Measurements from ENCODE around the gene CDH26. TPM values are rescaled to one million over a fixed set of nuclear protein-coding genes. Genes with fewer than 3 reads are reported as not detected.
"Not testable (repeated sequence)": the region's sequence is repeated elsewhere in the genome, so short reads cannot be mapped to it uniquely, and the experiment has no call there.

Gene CDH26
- total RNA-seq, 1 donor from 2014 or later: 8.8 TPM

DNA sequence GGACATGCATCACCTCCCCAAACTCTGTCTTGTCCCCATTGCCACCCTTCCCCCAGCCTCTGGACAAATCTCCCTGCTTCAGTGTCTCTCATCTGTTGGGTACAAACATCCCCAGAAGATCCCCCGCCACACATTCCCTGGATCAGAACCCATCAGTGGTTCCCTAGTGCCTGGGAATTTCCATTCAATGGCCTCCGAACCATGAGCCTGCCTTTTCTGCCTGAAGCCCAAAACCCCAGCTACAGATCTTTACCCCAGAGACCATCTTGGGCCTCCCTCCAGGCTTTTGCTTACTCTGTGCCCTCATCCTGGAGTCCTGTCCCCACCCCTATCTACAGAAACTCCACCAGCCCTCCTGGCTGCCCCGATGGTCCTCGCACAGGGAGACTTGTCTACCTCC lies 78.1 kb downstream of the CDH26 start:
- H3K36me3 ChIP-seq: no peaks in the 10 kb centered on the region
- H3K27me3 ChIP-seq: no peaks in the 10 kb centered on the region
- ATAC-seq: no peak
- intact Hi-C loops (cut with DNase I): no loop called here
- H3K4me3 ChIP-seq: no peak overlapping the region
- no peak for TF ChIP-seq CTCF (IDR thresholded peaks at IDR 0.05)
- DNase-seq: no peak
- H3K27ac ChIP-seq: no peak overlapping the region
- H3K9me3 ChIP-seq: no peaks in the 10 kb centered on the region
- H3K4me1 ChIP-seq: peaks cover 7% of the 10 kb centered on the region

DNA sequence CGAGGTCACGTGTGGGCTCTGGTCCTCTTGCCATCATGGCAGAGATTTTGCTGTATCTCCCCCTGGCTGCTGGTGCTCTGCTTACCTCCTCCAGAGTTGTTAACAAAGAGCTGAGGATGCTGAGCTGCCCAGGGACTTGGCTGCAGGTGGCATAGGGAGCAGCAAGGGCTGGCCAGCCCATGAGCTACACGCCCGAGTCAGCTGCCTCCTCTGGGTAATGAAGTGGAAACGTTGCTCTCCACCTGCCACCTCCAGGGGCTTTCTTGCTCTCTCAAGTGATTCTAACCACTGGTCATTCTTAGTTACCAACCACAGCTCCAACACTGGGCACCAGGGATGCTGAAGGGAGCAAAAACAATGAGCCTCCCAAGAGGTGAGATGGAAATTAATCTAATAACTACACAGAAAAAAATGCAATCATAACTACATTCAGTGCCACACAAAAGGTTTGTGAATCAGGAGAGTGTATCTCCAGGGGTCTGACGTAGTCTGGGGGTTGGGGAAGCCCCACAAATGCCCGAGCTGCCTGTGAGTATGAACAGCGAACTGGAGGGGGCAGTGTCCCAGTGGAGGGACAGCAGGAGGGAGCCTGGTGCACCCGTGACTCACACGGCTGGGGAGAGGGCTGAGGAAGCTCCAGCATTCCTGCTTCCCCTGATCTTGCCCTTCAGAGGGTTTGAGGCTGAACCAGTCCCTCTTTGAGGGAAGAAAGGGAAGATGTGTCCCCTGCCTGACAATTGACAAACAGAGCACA lies 78.7 kb downstream of the CDH26 start:
- Histone ChIP-seq H3K27ac (no peak overlapping the region), H3K4me3 (no peak overlapping the region), H3K27me3 (no peaks in the 10 kb centered on the region), H3K9me3 (no peaks in the 10 kb centered on the region), H3K4me1 (peaks cover 7% of the 10 kb centered on the region), H3K36me3 (no peaks in the 10 kb centered on the region)
- ATAC-seq: peak; percentile 23
- no peak for DNase-seq
- TF ChIP-seq CTCF (IDR thresholded peaks at IDR 0.05): no peak
- intact Hi-C loops (cut with DNase I): no loop called here

DNA sequence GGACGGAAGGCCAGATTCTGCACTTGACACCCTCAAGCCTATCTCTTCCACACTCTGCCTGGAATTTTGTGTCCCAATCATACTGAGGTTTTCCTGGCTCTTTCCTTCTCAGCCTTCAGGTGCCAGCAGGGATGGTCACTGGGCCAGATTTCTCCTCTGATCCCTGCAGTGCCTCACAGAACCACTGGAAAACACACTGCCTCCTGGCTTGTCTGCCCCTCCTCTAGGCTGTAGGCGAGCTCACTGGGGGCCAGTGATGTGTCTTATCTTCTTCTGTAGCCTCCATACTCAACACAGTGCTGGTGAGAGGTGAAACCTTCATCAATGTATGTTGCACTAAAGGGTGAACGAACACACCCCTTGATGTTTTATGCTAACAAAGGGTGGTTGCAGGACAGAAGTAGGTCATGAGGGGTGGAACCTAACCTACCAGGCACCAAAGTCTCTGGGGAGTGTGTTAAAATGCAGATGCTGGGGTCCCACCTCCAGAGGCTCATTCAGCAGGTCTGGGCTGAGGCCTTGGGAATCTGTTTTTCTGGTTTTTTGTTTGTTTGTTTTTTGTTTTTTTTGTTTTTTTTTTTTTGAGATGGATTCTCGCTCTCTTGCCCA lies 80.3 kb downstream of the CDH26 start:
- intact Hi-C loops (cut with DNase I): no loop called here
- DNase-seq (no peak), ATAC-seq (no peak)
- Histone ChIP-seq H3K27ac (no peak overlapping the region), H3K27me3 (no peaks in the 10 kb centered on the region), H3K4me1 (peaks cover 7% of the 10 kb centered on the region), H3K4me3 (no peak overlapping the region), H3K36me3 (no peaks in the 10 kb centered on the region), H3K9me3 (no peaks in the 10 kb centered on the region)
- TF ChIP-seq CTCF (IDR thresholded peaks at IDR 0.05): no peak

DNA sequence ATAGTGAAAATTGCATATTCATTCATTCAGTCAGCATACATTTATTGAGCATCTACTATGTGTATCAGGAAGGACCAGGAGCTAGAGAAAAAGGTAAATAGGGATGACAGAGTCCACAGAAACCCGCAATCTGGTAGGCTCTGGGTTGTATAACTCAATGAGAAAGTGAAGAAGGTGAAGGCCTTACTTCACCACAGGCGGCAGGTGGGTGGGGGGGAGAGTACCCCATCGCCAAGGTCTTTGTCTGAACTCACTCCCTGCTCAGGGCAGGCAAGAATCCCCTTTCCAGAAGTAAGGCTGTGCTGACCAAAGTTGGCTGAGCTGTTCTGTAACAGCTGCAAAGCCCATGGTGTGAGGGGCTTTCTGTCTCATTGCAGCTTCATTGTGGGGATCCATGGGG lies 81.3 kb downstream of the CDH26 start:
- DNase-seq: no peak
- intact Hi-C loops (cut with DNase I): no loop called here
- no peak overlapping the region for H3K27ac ChIP-seq
- H3K36me3 ChIP-seq: no peaks in the 10 kb centered on the region
- H3K9me3 ChIP-seq: no peaks in the 10 kb centered on the region
- no peak for TF ChIP-seq CTCF (IDR thresholded peaks at IDR 0.05)
- peaks cover 2% of the 10 kb centered on the region for H3K4me1 ChIP-seq
- no peak for ATAC-seq
- H3K4me3 ChIP-seq: no peak overlapping the region
- no peaks in the 10 kb centered on the region for H3K27me3 ChIP-seq

DNA sequence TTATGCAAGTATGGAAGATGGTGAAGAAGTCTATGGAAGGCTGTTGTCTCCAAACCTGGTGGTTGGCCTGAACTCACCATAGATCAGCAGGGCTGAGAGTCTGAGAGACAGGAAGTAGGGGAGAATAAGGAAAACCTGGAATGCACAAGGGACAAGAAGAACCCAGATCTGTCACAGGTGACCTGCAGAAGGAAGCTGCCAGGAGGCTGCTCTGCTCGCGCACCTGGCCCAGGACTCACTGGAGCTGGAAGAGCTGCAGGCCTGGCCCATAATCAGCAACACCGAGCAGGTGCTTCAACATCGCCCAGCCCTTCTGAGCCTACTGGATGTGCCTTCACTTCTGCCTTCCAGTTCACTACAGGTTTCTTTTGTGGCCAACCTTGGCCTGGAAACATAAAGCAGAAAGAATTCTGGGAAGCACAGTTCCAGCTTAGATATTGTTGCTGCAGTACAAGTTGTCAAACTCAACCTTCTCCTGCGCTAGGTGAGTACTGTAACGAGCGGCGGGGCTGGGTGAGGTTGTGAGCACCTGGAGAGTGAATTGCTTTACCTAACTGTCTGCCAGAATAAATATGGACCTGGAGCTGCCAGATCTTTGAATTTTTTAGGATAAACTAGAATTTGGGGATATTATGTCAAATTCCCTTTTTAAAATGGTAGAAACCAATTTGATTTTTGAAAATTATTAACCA lies 82.4 kb downstream of the CDH26 start:
- H3K36me3 ChIP-seq: no peaks in the 10 kb centered on the region
- H3K4me3 ChIP-seq: no peak overlapping the region
- intact Hi-C loops (cut with DNase I): no loop called here
- H3K9me3 ChIP-seq: no peaks in the 10 kb centered on the region
- peak; percentile 37 for ATAC-seq
- no peak for TF ChIP-seq CTCF (IDR thresholded peaks at IDR 0.05)
- DNase-seq: no peak
- no peak overlapping the region for H3K27ac ChIP-seq
- no peaks in the 10 kb centered on the region for H3K4me1 ChIP-seq
- no peaks in the 10 kb centered on the region for H3K27me3 ChIP-seq

GRCh38 chr20:60041436-60042165 lies 83.4 kb downstream of the CDH26 start:
- H3K9me3 ChIP-seq; intact Hi-C loops (cut with DNase I); H3K4me3 ChIP-seq; H3K4me1 ChIP-seq; DNase-seq; H3K27me3 ChIP-seq; H3K36me3 ChIP-seq; ATAC-seq; H3K27ac ChIP-seq: not testable (repeated sequence)

Data from upper lobe of right lung (tissue), 1 donor.